ENCODE measurements around the gene CHD6.

Gene CHD6

GRCh38 chr20:41412324-41413120 is 205.7 kb downstream of the CHD6 start:
- Mint-ChIP-seq H3K9me3 (no peaks in the 10 kb centered on the region), H3K4me3 (no peak overlapping the region), H3K36me3 (ENCODE audit: low read depth) (peaks cover 93% of the 10 kb centered on the region), H3K27me3 (no peaks in the 10 kb centered on the region), H3K27ac (no peak overlapping the region), H3K4me1 (ENCODE audit: low read depth) (no peaks in the 10 kb centered on the region)
- intact Hi-C loops (cut with micrococcal nuclease) = no loop called here

GRCh38 chr20:41411391-41411847 is 206.8 kb downstream of the CHD6 start:
- Mint-ChIP-seq H3K36me3 (ENCODE audit: low read depth) (peaks cover 94% of the 10 kb centered on the region), H3K4me3 (no peak overlapping the region), H3K27ac (no peak overlapping the region), H3K27me3 (no peaks in the 10 kb centered on the region), H3K4me1 (ENCODE audit: low read depth) (no peaks in the 10 kb centered on the region), H3K9me3 (no peaks in the 10 kb centered on the region)
- intact Hi-C loops (cut with micrococcal nuclease) = no loop called here

- peaks cover 9% of the 10 kb centered on the region for H3K4me1 Mint-ChIP-seq (ENCODE audit: low read depth)
- intact Hi-C loops (cut with micrococcal nuclease) = no loop called here
- H3K4me3 Mint-ChIP-seq = no peak overlapping the region
- H3K9me3 Mint-ChIP-seq = no peaks in the 10 kb centered on the region
- H3K36me3 Mint-ChIP-seq (ENCODE audit: low read depth) = peaks cover 93% of the 10 kb centered on the region
- no peak overlapping the region for H3K27ac Mint-ChIP-seq
- H3K27me3 Mint-ChIP-seq = no peaks in the 10 kb centered on the region
These were observed 209.2 kb downstream of the CHD6 start for GRCh38 chr20:41408986-41409385.

- Mint-ChIP-seq H3K4me3 (no peak overlapping the region), H3K27me3 (no peaks in the 10 kb centered on the region), H3K9me3 (no peaks in the 10 kb centered on the region), H3K27ac (no peak overlapping the region), H3K36me3 (ENCODE audit: low read depth) (peaks cover 89% of the 10 kb centered on the region), H3K4me1 (ENCODE audit: low read depth) (peaks cover 14% of the 10 kb centered on the region)
- intact Hi-C loops (cut with micrococcal nuclease) = no loop called here
These were observed 209.9 kb downstream of the CHD6 start for GRCh38 chr20:41408156-41408794.

- no peak overlapping the region for H3K27ac Mint-ChIP-seq
- intact Hi-C loops (cut with micrococcal nuclease) = no loop called here
- peaks cover 16% of the 10 kb centered on the region for H3K4me1 Mint-ChIP-seq (ENCODE audit: low read depth)
- no peak overlapping the region for H3K4me3 Mint-ChIP-seq
- no peaks in the 10 kb centered on the region for H3K27me3 Mint-ChIP-seq
- H3K9me3 Mint-ChIP-seq = no peaks in the 10 kb centered on the region
- peaks cover 86% of the 10 kb centered on the region for H3K36me3 Mint-ChIP-seq (ENCODE audit: low read depth)
These were observed 210.6 kb downstream of the CHD6 start for GRCh38 chr20:41407607-41408006.

- no peaks in the 10 kb centered on the region for H3K27me3 Mint-ChIP-seq
- peaks cover 16% of the 10 kb centered on the region for H3K4me1 Mint-ChIP-seq (ENCODE audit: low read depth)
- H3K36me3 Mint-ChIP-seq (ENCODE audit: low read depth) = peaks cover 83% of the 10 kb centered on the region
- no peaks in the 10 kb centered on the region for H3K9me3 Mint-ChIP-seq
- no peak overlapping the region for H3K4me3 Mint-ChIP-seq
- H3K27ac Mint-ChIP-seq = no peak overlapping the region
- intact Hi-C loops (cut with micrococcal nuclease) = no loop called here
These were observed 211.2 kb downstream of the CHD6 start for GRCh38 chr20:41406896-41407444.

GRCh38 chr20:41406353-41406752 is 211.8 kb downstream of the CHD6 start:
- Mint-ChIP-seq H3K4me1 (ENCODE audit: low read depth) (peaks cover 16% of the 10 kb centered on the region), H3K4me3 (no peak overlapping the region), H3K9me3 (no peaks in the 10 kb centered on the region), H3K36me3 (ENCODE audit: low read depth) (peaks cover 85% of the 10 kb centered on the region), H3K27ac (no peak overlapping the region), H3K27me3 (no peaks in the 10 kb centered on the region)
- intact Hi-C loops (cut with micrococcal nuclease) = no loop called here

- Mint-ChIP-seq H3K4me1 (ENCODE audit: low read depth) (peaks cover 16% of the 10 kb centered on the region), H3K27ac (no peak overlapping the region), H3K36me3 (ENCODE audit: low read depth) (peaks cover 78% of the 10 kb centered on the region), H3K9me3 (no peaks in the 10 kb centered on the region), H3K27me3 (no peaks in the 10 kb centered on the region), H3K4me3 (no peak overlapping the region)
- intact Hi-C loops (cut with micrococcal nuclease) = no loop called here
These were observed 212.7 kb downstream of the CHD6 start for GRCh38 chr20:41405436-41405835.

GRCh38 chr20:41403604-41404003 is 214.6 kb downstream of the CHD6 start:
- no peaks in the 10 kb centered on the region for H3K27me3 Mint-ChIP-seq
- H3K9me3 Mint-ChIP-seq = no peaks in the 10 kb centered on the region
- peak overlapping the region; percentile 21 for H3K27ac Mint-ChIP-seq
- intact Hi-C loops (cut with micrococcal nuclease) = no loop called here
- H3K36me3 Mint-ChIP-seq (ENCODE audit: low read depth) = peaks cover 60% of the 10 kb centered on the region
- H3K4me1 Mint-ChIP-seq (ENCODE audit: low read depth) = peaks cover 16% of the 10 kb centered on the region
- no peak overlapping the region for H3K4me3 Mint-ChIP-seq

GRCh38 chr20:41398408-41398807 is 219.8 kb downstream of the CHD6 start:
- no peaks in the 10 kb centered on the region for H3K27me3 Mint-ChIP-seq
- no peak overlapping the region for H3K27ac Mint-ChIP-seq
- H3K36me3 Mint-ChIP-seq (ENCODE audit: low read depth) = peaks cover 16% of the 10 kb centered on the region
- no peak overlapping the region for H3K4me3 Mint-ChIP-seq
- no peaks in the 10 kb centered on the region for H3K9me3 Mint-ChIP-seq
- intact Hi-C loops (cut with micrococcal nuclease) = no loop called here
- peaks cover 4% of the 10 kb centered on the region for H3K4me1 Mint-ChIP-seq (ENCODE audit: low read depth)

- Mint-ChIP-seq H3K4me3 (no peak overlapping the region), H3K27me3 (peaks cover 3% of the 10 kb centered on the region), H3K4me1 (ENCODE audit: low read depth) (no peaks in the 10 kb centered on the region), H3K27ac (no peak overlapping the region), H3K36me3 (ENCODE audit: low read depth) (no peaks in the 10 kb centered on the region), H3K9me3 (no peaks in the 10 kb centered on the region)
- intact Hi-C loops (cut with micrococcal nuclease) = no loop called here
These were observed 222.2 kb downstream of the CHD6 start for GRCh38 chr20:41395667-41396664.

GRCh38 chr20:41394931-41395666 is 223.1 kb downstream of the CHD6 start:
- H3K27me3 Mint-ChIP-seq = peaks cover 4% of the 10 kb centered on the region
- H3K27ac Mint-ChIP-seq = no peak overlapping the region
- H3K4me3 Mint-ChIP-seq = no peak overlapping the region
- intact Hi-C loops (cut with micrococcal nuclease) = no loop called here
- no peaks in the 10 kb centered on the region for H3K36me3 Mint-ChIP-seq (ENCODE audit: low read depth)
- H3K4me1 Mint-ChIP-seq (ENCODE audit: low read depth) = no peaks in the 10 kb centered on the region
- no peaks in the 10 kb centered on the region for H3K9me3 Mint-ChIP-seq

GRCh38 chr20:41394081-41394480 is 224.1 kb downstream of the CHD6 start:
- Mint-ChIP-seq H3K4me3 (no peak overlapping the region), H3K27ac (no peak overlapping the region), H3K36me3 (ENCODE audit: low read depth) (no peaks in the 10 kb centered on the region), H3K27me3 (peaks cover 7% of the 10 kb centered on the region), H3K4me1 (ENCODE audit: low read depth) (no peaks in the 10 kb centered on the region), H3K9me3 (no peaks in the 10 kb centered on the region)
- intact Hi-C loops (cut with micrococcal nuclease) = no loop called here
